Measurements from ENCODE around the gene E2F7.
"Not testable (repeated sequence)": the region's sequence is repeated elsewhere in the genome, so short reads cannot be mapped to it uniquely, and the experiment has no call there.

E2F7 gene

DNA sequence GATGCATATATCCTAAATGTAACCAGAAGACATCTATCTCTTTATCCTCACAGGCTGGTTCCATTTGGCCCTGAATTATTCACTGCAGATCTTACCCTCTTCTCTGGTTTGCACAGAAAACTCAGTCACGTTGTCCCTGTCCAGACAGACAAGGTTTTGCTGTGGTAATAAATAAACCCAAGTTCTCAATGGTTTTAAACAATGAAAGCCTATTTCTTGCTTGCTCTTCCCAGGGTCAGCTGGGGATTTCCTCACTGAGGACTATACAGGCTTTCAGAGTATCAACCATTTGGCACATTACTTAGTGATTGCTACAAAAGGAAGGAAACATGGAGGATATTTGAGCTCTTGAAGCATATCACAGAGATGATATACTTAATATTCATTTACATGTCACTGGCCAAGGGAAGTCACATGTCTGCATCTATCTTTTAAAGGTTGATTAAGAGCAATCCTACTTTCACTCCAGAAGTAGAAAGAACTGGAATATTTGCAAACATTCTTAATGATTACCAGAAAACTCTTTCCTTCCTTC, 24.4 kb upstream of the E2F7 start:
- H3K4me1 ChIP-seq (ENCODE audit: control insufficient read depth, insufficient read depth, low read length): no peaks in the 10 kb centered on the region
- H3K9ac ChIP-seq (ENCODE audit: low read length in 2 of 2): no peak overlapping the region
- H3K4me3 ChIP-seq (ENCODE audit: low read length in 2 of 2): no peak overlapping the region
- no peaks in the 10 kb centered on the region for H3K27me3 ChIP-seq (ENCODE audit: control insufficient read depth in 1 of 2, insufficient read depth in 2 of 2, low read length in 2 of 2)
- no peaks in the 10 kb centered on the region for H3K36me3 ChIP-seq (ENCODE audit: control insufficient read depth in 2 of 2, insufficient read depth in 2 of 2, low read length in 2 of 2)
- no peaks in the 10 kb centered on the region for H3K9me3 ChIP-seq (ENCODE audit: control insufficient read depth in 2 of 2, low read length in 2 of 2)
- H3K27ac ChIP-seq (ENCODE audit: low read length): no peak overlapping the region

GRCh38 chr12:77087427-77087826, 22.1 kb upstream of the E2F7 start:
- Histone ChIP-seq H3K4me1 (ENCODE audit: control insufficient read depth, insufficient read depth, low read length) (no peaks in the 10 kb centered on the region), H3K27me3 (ENCODE audit: control insufficient read depth in 1 of 2, insufficient read depth in 2 of 2, low read length in 2 of 2) (no peaks in the 10 kb centered on the region), H3K4me3 (ENCODE audit: low read length in 2 of 2) (no peak overlapping the region), H3K36me3 (ENCODE audit: control insufficient read depth in 2 of 2, insufficient read depth in 2 of 2, low read length in 2 of 2) (no peaks in the 10 kb centered on the region), H3K9ac (ENCODE audit: low read length in 2 of 2) (no peak overlapping the region), H3K9me3 (ENCODE audit: control insufficient read depth in 2 of 2, low read length in 2 of 2) (no peaks in the 10 kb centered on the region), H3K27ac (ENCODE audit: low read length) (no peak overlapping the region)

DNA sequence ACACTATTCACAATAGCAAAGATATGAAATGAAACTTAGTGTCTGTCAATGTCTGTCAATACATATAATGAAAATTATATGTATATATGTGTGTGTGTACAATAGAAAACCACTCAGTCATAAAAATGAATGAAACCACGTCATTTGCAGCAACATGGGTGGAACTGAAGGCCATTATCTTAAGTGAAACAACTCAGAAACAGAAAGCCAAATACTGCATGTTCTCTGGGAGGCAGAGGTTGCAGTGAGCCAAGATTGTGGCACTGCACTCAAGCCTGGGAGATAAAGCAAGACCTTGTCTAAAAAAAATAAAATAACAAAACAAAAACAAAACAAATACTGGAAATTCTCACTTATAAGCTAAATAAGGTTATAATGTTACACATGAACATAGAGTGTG, 16.7 kb upstream of the E2F7 start:
- Histone ChIP-seq H3K27ac (ENCODE audit: low read length) (no peak overlapping the region), H3K4me3 (ENCODE audit: low read length in 2 of 2) (no peak overlapping the region), H3K27me3 (ENCODE audit: control insufficient read depth in 1 of 2, insufficient read depth in 2 of 2, low read length in 2 of 2) (peaks cover 0 to 2% of the 10 kb centered on the region in 2 donors), H3K9ac (ENCODE audit: low read length in 2 of 2) (no peak overlapping the region), H3K36me3 (ENCODE audit: control insufficient read depth in 2 of 2, insufficient read depth in 2 of 2, low read length in 2 of 2) (no peaks in the 10 kb centered on the region), H3K4me1 (ENCODE audit: control insufficient read depth, insufficient read depth, low read length) (no peaks in the 10 kb centered on the region), H3K9me3 (ENCODE audit: control insufficient read depth in 2 of 2, low read length in 2 of 2) (no peaks in the 10 kb centered on the region)

GRCh38 chr12:77079631-77080030, 14.3 kb upstream of the E2F7 start:
- Histone ChIP-seq H3K4me3 (ENCODE audit: low read length in 2 of 2) (no peak overlapping the region), H3K4me1 (ENCODE audit: control insufficient read depth, insufficient read depth, low read length) (no peaks in the 10 kb centered on the region), H3K9ac (ENCODE audit: low read length in 2 of 2) (no peak overlapping the region), H3K27ac (ENCODE audit: low read length) (no peak overlapping the region), H3K27me3 (ENCODE audit: control insufficient read depth in 1 of 2, insufficient read depth in 2 of 2, low read length in 2 of 2) (peaks cover 0 to 2% of the 10 kb centered on the region in 2 donors), H3K9me3 (ENCODE audit: control insufficient read depth in 2 of 2, low read length in 2 of 2) (no peaks in the 10 kb centered on the region), H3K36me3 (ENCODE audit: control insufficient read depth in 2 of 2, insufficient read depth in 2 of 2, low read length in 2 of 2) (no peaks in the 10 kb centered on the region)

- Histone ChIP-seq H3K4me3 (ENCODE audit: low read length in 2 of 2) (no peak overlapping the region), H3K4me1 (ENCODE audit: control insufficient read depth, insufficient read depth, low read length) (no peaks in the 10 kb centered on the region), H3K27ac (ENCODE audit: low read length) (no peak overlapping the region), H3K9ac (ENCODE audit: low read length in 2 of 2) (no peak overlapping the region), H3K9me3 (ENCODE audit: control insufficient read depth in 2 of 2, low read length in 2 of 2) (no peaks in the 10 kb centered on the region), H3K27me3 (ENCODE audit: control insufficient read depth in 1 of 2, insufficient read depth in 2 of 2, low read length in 2 of 2) (peaks cover 0 to 2% of the 10 kb centered on the region in 2 donors), H3K36me3 (ENCODE audit: control insufficient read depth in 2 of 2, insufficient read depth in 2 of 2, low read length in 2 of 2) (no peaks in the 10 kb centered on the region)
Measured at GRCh38 chr12:77078231-77078630, 12.9 kb upstream of the E2F7 start.

DNA sequence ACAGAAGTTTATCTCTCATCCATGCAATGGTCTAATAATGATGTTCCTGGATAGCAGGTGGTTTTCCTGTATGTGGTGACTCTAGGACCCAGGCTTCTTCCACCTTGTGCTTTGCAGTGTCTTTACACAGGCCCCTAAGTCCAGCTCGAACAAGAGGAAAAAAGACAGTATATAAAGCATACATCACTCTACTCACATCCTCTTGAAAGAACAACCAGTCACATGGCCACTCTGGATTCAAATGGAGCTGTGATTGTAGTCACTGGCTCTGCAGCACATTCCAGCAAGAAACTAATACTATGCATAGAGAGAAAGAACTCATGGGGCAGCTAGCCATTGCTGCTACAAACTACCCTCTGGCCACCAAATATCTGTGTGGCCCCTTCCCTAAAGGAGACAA, 11.5 kb upstream of the E2F7 start:
- Histone ChIP-seq H3K36me3 (ENCODE audit: control insufficient read depth in 2 of 2, insufficient read depth in 2 of 2, low read length in 2 of 2) (no peaks in the 10 kb centered on the region), H3K27me3 (ENCODE audit: control insufficient read depth in 1 of 2, insufficient read depth in 2 of 2, low read length in 2 of 2) (peaks cover 0 to 2% of the 10 kb centered on the region in 2 donors), H3K27ac (ENCODE audit: low read length) (no peak overlapping the region), H3K9me3 (ENCODE audit: control insufficient read depth in 2 of 2, low read length in 2 of 2) (no peaks in the 10 kb centered on the region), H3K4me1 (ENCODE audit: control insufficient read depth, insufficient read depth, low read length) (no peaks in the 10 kb centered on the region), H3K9ac (ENCODE audit: low read length in 2 of 2) (no peak overlapping the region), H3K4me3 (ENCODE audit: low read length in 2 of 2) (no peak overlapping the region)

DNA sequence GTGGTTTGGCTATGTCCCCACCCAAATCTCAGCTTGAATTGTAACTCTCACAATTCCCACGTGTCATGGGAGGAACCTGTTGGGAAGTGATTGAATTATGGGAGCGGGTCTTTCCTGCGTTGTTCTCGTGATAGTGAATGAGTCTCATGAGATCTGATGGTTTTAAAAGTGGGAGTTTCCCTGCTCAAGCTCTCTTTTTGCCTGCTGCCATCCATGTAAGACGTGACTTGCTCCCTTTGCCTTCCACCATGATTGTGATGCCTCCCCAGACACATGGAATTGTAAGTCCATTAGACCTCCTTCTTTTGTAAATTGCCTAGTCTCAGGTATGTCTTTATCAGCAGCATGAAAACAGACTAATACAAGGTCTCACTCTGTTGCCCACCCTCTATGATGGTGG, 8.5 kb upstream of the E2F7 start:
- not testable (repeated sequence) for H3K4me3 ChIP-seq (ENCODE audit: low read length in 2 of 2); H3K27ac ChIP-seq (ENCODE audit: low read length); H3K27me3 ChIP-seq (ENCODE audit: control insufficient read depth in 1 of 2, insufficient read depth in 2 of 2, low read length in 2 of 2); H3K4me1 ChIP-seq (ENCODE audit: control insufficient read depth, insufficient read depth, low read length); H3K9ac ChIP-seq (ENCODE audit: low read length in 2 of 2); H3K9me3 ChIP-seq (ENCODE audit: control insufficient read depth in 2 of 2, low read length in 2 of 2); H3K36me3 ChIP-seq (ENCODE audit: control insufficient read depth in 2 of 2, insufficient read depth in 2 of 2, low read length in 2 of 2)

DNA sequence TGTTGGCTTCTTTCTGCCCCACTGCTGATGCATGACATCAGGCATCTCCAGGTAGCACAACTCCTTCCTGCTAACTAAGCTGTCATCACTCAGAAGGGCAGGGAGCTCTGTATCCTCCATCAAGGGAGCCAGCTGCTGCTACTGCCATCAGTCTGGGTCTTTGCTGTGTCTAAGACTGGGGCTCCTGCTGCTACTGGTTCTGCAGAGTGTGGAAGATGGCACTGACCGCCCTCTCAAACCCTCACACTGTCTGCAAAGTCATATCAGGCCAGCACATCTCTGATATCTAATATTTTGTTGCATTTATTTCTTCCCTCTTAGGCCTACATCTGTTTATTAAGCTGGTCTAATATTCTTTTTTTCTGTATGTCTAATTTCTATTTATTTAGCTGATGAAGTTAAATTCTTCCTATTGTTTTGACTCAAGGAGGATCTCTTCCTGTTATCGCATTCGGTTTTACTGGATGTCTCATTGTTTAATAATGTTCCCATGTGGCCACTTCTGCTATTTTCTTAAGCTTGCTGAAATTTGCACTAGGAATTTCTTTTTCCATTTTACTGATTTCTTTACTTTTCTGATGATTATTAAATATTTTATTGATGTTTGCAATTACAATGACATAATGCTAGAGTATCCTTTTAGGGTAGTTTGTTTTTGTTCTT, 7.6 kb upstream of the E2F7 start:
- no peaks in the 10 kb centered on the region for H3K4me1 ChIP-seq (ENCODE audit: control insufficient read depth, insufficient read depth, low read length)
- no peak overlapping the region for H3K9ac ChIP-seq (ENCODE audit: low read length in 2 of 2)
- H3K27me3 ChIP-seq (ENCODE audit: control insufficient read depth in 1 of 2, insufficient read depth in 2 of 2, low read length in 2 of 2): no peaks in the 10 kb centered on the region
- H3K4me3 ChIP-seq (ENCODE audit: low read length in 2 of 2): no peak overlapping the region
- H3K27ac ChIP-seq (ENCODE audit: low read length): no peak overlapping the region
- no peaks in the 10 kb centered on the region for H3K9me3 ChIP-seq (ENCODE audit: control insufficient read depth in 2 of 2, low read length in 2 of 2)
- H3K36me3 ChIP-seq (ENCODE audit: control insufficient read depth in 2 of 2, insufficient read depth in 2 of 2, low read length in 2 of 2): no peaks in the 10 kb centered on the region

- H3K27ac ChIP-seq (ENCODE audit: low read length): no peak overlapping the region
- no peaks in the 10 kb centered on the region for H3K36me3 ChIP-seq (ENCODE audit: control insufficient read depth in 2 of 2, insufficient read depth in 2 of 2, low read length in 2 of 2)
- H3K4me3 ChIP-seq (ENCODE audit: low read length in 2 of 2): no peak overlapping the region
- H3K9ac ChIP-seq (ENCODE audit: low read length in 2 of 2): no peak overlapping the region
- no peaks in the 10 kb centered on the region for H3K4me1 ChIP-seq (ENCODE audit: control insufficient read depth, insufficient read depth, low read length)
- no peaks in the 10 kb centered on the region for H3K27me3 ChIP-seq (ENCODE audit: control insufficient read depth in 1 of 2, insufficient read depth in 2 of 2, low read length in 2 of 2)
- H3K9me3 ChIP-seq (ENCODE audit: control insufficient read depth in 2 of 2, low read length in 2 of 2): no peaks in the 10 kb centered on the region
Measured at GRCh38 chr12:77070800-77071449, 5.6 kb upstream of the E2F7 start.

GRCh38 chr12:77070382-77070781, 5.0 kb upstream of the E2F7 start:
- Histone ChIP-seq H3K27ac (ENCODE audit: low read length) (no peak overlapping the region), H3K4me1 (ENCODE audit: control insufficient read depth, insufficient read depth, low read length) (no peaks in the 10 kb centered on the region), H3K27me3 (ENCODE audit: control insufficient read depth in 1 of 2, insufficient read depth in 2 of 2, low read length in 2 of 2) (no peaks in the 10 kb centered on the region), H3K4me3 (ENCODE audit: low read length in 2 of 2) (no peak overlapping the region), H3K36me3 (ENCODE audit: control insufficient read depth in 2 of 2, insufficient read depth in 2 of 2, low read length in 2 of 2) (no peaks in the 10 kb centered on the region), H3K9ac (ENCODE audit: low read length in 2 of 2) (no peak overlapping the region), H3K9me3 (ENCODE audit: control insufficient read depth in 2 of 2, low read length in 2 of 2) (no peaks in the 10 kb centered on the region)

DNA sequence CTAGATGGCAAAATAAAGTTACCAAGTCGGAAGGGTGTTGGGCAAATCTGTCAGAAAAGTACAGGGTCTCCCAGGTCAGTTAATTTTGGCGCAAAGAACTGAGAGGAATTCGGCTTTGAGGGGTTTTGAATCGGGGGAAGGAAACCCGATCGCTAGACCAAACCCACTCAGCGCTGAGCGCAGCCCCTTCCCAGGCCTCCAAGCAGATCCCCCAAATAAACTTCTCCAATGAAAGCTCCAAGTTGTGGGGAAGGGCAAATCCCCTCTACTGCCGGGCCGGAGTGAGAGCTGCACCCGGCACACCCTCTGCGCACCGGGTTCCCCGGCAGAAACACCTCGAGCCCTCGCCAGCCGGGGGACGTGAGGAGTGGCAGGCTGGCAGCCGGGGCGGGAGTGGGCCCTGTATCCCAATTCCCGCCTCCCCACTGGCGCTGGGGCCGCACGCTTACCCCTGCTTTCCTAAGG, 441 bp downstream of the E2F7 start:
- H3K27ac ChIP-seq (ENCODE audit: low read length): no peak overlapping the region
- H3K27me3 ChIP-seq (ENCODE audit: control insufficient read depth in 1 of 2, insufficient read depth in 2 of 2, low read length in 2 of 2): peaks cover 7 to 36% of the 10 kb centered on the region in 2 donors
- H3K36me3 ChIP-seq (ENCODE audit: control insufficient read depth in 2 of 2, insufficient read depth in 2 of 2, low read length in 2 of 2): no peaks in the 10 kb centered on the region
- H3K9me3 ChIP-seq (ENCODE audit: control insufficient read depth in 2 of 2, low read length in 2 of 2): no peaks in the 10 kb centered on the region
- H3K4me1 ChIP-seq (ENCODE audit: control insufficient read depth, insufficient read depth, low read length): peaks cover 7% of the 10 kb centered on the region
- H3K9ac ChIP-seq (ENCODE audit: low read length in 2 of 2): peak overlapping the region in 1 of 2 donors; percentile 4
- H3K4me3 ChIP-seq (ENCODE audit: low read length in 2 of 2): peak overlapping the region; percentile 71 to 74

Data from stomach smooth muscle (tissue), 2 donors.